GM18951 (cell line): ENCODE results near the gene GTF2F2.

Experiments
- POLR2A ChIP-seq: IDR thresholded peaks from 4 replicates; pipeline ENCODE4 v1.6.1; 2011; ENCODE audit warnings: mild to moderate bottlenecking; ENCODE audit not compliant: insufficient read length, insufficient read depth; ENCODE audit errors: extremely low read depth
- in situ Hi-C: fragments of 300-500 bp; cut with MboI; formaldehyde crosslinking; loops from one replicate; pipeline ENCODE4 v1.12.0; 2022; ENCODE audit warnings: low sequenced_read_pairs, mixed read lengths, inconsistent platforms; ENCODE audit not compliant: unreplicated experiment

Gene GTF2F2

GRCh38 chr13:45198041-45198440, 77.7 kb downstream of the GTF2F2 start:
- in situ Hi-C loops: no loop called here
- TF ChIP-seq POLR2A: no peak

GRCh38 chr13:45198924-45199323, 78.6 kb downstream of the GTF2F2 start:
- no peak for TF ChIP-seq POLR2A
- in situ Hi-C loops: no loop called here

- no peak for TF ChIP-seq POLR2A
- in situ Hi-C loops: no loop called here
Measured at GRCh38 chr13:45199711-45200110, 79.4 kb downstream of the GTF2F2 start.

GRCh38 chr13:45200701-45201232, 80.5 kb downstream of the GTF2F2 start, which contains the start of gene KCTD4:
Gene KCTD4, minus strand, starts transcription at chr13:45201045. Its CDS starts 6,478 bp downstream, at chr13:45194567.
- in situ Hi-C loops: no loop called here
- TF ChIP-seq POLR2A: no peak

GRCh38 chr13:45205124-45205523, 84.8 kb downstream of the GTF2F2 start:
- in situ Hi-C loops: no loop called here
- no peak for TF ChIP-seq POLR2A

GRCh38 chr13:45206340-45206739, 86.0 kb downstream of the GTF2F2 start:
- in situ Hi-C loops: no loop called here
- TF ChIP-seq POLR2A: no peak

- no peak for TF ChIP-seq POLR2A
- in situ Hi-C loops: no loop called here
Measured at GRCh38 chr13:45207319-45207718, 87.0 kb downstream of the GTF2F2 start.

GRCh38 chr13:45208132-45208531, 87.8 kb downstream of the GTF2F2 start:
- no peak for TF ChIP-seq POLR2A
- in situ Hi-C loops: no loop called here

GRCh38 chr13:45209229-45209628, 88.9 kb downstream of the GTF2F2 start:
- in situ Hi-C loops: no loop called here
- no peak for TF ChIP-seq POLR2A

- TF ChIP-seq POLR2A: no peak
- in situ Hi-C loops: no loop called here
Measured at GRCh38 chr13:45215392-45216077, 95.2 kb downstream of the GTF2F2 start.

- in situ Hi-C loops: no loop called here
- no peak for TF ChIP-seq POLR2A
Measured at GRCh38 chr13:45216193-45216592, 95.9 kb downstream of the GTF2F2 start.

- TF ChIP-seq POLR2A: no peak
- in situ Hi-C loops: no loop called here
Measured at GRCh38 chr13:45218689-45219088, 98.4 kb downstream of the GTF2F2 start.

GRCh38 chr13:45219123-45219891, 99.0 kb downstream of the GTF2F2 start:
- TF ChIP-seq POLR2A: no peak
- in situ Hi-C loops: no loop called here

- in situ Hi-C loops: no loop called here
Measured at GRCh38 chr13:45219938-45220375, 99.6 kb downstream of the GTF2F2 start.

More at GRCh38 chr13:45219938-45220375, 99.6 kb downstream of the GTF2F2 start:
- no peak for TF ChIP-seq POLR2A
